PFSK-1 (cell line): ENCODE measurements around the gene SMPD2.

Experiments
- FOXP2 ChIP-seq: optimal IDR thresholded peaks from 2 replicates; pipeline ENCODE3; 2011; ENCODE audit warnings: borderline replicate concordance, control low read depth, inconsistent platforms; ENCODE audit not compliant: insufficient read depth; ENCODE audit errors: extremely low read length, extremely low read depth
- POLR2AphosphoS5 ChIP-seq: IDR thresholded peaks from 2 replicates; pipeline ENCODE4 v1.6.1; 2012; ENCODE audit warnings: low read depth, mild to moderate bottlenecking, control low read depth, low read length, moderate library complexity
- SIN3A ChIP-seq: IDR thresholded peaks from 2 replicates; pipeline ENCODE4 v1.6.1; 2012; ENCODE audit warnings: mild to moderate bottlenecking, low read length, moderate library complexity, borderline replicate concordance; ENCODE audit not compliant: insufficient read depth
- TAF1 ChIP-seq: IDR thresholded peaks from 2 replicates; pipeline ENCODE4 v1.6.1; 2012; ENCODE audit warnings: low read length, control low read depth, borderline replicate concordance; ENCODE audit not compliant: insufficient read depth
- TF ChIP-seq, protein P1 (sequence below), 2 experiments: IDR thresholded peaks; 2 replicates each; pipeline versions ENCODE4 v1.6.1 to v1.8.0; 2011 to 2012; ENCODE audit warnings: low read depth in 2 of 2, low read length in 2 of 2, control low read depth in 1 of 2, inconsistent platforms in 1 of 2, mild to moderate bottlenecking in 1 of 2, moderate library complexity in 1 of 2; ENCODE audit not compliant: insufficient read depth in 1 of 2

Gene SMPD2

DNA sequence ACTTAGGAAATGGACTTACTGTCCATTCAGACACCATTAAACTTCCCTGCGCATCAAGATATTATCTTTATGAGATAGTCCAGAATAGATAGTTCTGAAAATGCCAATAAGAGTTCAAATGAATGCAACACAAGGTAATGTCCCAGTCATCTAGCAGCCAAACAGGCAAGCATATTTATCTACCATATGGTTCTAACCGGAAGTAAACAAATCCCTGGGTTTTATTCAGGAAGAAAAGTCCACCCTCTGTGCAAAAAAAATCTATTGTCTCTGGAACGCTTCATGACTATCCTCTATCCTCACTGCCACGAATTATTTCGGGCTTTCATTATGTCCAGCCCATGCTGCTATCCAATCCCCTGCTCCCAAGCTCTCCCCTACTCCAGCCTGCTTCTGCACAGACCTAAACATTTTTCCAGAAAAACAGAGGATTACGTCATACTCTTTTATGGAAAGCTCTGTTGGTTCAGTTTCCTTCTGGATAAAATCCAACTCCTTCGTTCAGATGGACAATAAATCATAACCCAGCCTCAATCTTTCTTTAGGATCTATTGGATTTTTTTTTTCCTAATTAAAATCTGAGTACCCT is 11.5 kb upstream of the SMPD2 start:
- TF ChIP-seq TAF1: no peak
- TF ChIP-seq, protein P1, sequence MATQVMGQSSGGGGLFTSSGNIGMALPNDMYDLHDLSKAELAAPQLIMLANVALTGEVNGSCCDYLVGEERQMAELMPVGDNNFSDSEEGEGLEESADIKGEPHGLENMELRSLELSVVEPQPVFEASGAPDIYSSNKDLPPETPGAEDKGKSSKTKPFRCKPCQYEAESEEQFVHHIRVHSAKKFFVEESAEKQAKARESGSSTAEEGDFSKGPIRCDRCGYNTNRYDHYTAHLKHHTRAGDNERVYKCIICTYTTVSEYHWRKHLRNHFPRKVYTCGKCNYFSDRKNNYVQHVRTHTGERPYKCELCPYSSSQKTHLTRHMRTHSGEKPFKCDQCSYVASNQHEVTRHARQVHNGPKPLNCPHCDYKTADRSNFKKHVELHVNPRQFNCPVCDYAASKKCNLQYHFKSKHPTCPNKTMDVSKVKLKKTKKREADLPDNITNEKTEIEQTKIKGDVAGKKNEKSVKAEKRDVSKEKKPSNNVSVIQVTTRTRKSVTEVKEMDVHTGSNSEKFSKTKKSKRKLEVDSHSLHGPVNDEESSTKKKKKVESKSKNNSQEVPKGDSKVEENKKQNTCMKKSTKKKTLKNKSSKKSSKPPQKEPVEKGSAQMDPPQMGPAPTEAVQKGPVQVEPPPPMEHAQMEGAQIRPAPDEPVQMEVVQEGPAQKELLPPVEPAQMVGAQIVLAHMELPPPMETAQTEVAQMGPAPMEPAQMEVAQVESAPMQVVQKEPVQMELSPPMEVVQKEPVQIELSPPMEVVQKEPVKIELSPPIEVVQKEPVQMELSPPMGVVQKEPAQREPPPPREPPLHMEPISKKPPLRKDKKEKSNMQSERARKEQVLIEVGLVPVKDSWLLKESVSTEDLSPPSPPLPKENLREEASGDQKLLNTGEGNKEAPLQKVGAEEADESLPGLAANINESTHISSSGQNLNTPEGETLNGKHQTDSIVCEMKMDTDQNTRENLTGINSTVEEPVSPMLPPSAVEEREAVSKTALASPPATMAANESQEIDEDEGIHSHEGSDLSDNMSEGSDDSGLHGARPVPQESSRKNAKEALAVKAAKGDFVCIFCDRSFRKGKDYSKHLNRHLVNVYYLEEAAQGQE (IDR thresholded peaks at IDR 0.05; ENCODE audit: insufficient read depth in 1 of 2, low read depth in 2 of 2, low read length in 2 of 2): no peak
- TF ChIP-seq SIN3A: no peak
- TF ChIP-seq FOXP2: no peak
- TF ChIP-seq POLR2AphosphoS5: no peak

DNA sequence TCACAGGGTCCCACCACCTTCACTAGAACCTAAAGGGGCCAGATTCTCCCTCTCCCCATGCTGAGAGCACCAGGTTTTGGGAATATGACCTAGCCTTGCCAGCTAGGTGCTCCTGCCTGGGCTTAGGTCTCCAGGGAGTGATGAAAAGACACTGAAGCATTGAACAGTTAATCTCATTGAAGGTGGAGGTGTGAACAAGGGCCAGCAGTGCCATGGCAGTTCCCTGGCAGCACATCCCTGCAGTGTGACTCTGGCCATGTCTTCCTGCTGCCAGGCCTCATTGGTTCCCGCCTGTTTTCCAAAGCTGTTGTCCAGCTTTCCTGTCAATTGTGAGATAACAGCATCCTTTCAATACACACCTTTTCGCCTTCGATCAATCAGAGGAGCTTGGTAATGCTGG is 11.0 kb upstream of the SMPD2 start:
- TF ChIP-seq TAF1 (no peak), POLR2AphosphoS5 (no peak), FOXP2 (no peak), SIN3A (no peak)
- TF ChIP-seq, protein P1 (IDR thresholded peaks at IDR 0.05; ENCODE audit: insufficient read depth in 1 of 2, low read depth in 2 of 2, low read length in 2 of 2): no peak

DNA sequence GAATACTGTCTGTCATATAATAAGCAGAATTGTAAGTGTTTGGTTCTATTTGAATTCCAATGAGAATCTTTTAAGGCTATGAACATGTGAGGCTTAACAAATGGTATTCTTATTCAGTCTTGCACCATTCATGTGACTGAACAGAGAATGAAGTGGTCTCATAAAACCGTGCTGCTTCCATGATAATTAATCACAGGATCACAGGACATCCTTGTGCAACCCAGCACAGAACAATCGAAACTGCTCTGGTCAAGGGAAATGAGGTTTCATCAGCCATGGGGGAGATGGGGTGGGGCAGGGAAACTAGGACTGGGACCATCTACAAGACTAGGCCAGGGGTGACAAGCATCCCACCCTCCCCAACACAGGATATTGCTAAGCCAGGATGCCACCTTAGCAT is 6.1 kb upstream of the SMPD2 start:
- no peak for TF ChIP-seq SIN3A
- TF ChIP-seq, protein P1 (IDR thresholded peaks at IDR 0.05; ENCODE audit: insufficient read depth in 1 of 2, low read depth in 2 of 2, low read length in 2 of 2): no peak
- no peak for TF ChIP-seq FOXP2
- no peak for TF ChIP-seq TAF1
- TF ChIP-seq POLR2AphosphoS5: no peak

DNA sequence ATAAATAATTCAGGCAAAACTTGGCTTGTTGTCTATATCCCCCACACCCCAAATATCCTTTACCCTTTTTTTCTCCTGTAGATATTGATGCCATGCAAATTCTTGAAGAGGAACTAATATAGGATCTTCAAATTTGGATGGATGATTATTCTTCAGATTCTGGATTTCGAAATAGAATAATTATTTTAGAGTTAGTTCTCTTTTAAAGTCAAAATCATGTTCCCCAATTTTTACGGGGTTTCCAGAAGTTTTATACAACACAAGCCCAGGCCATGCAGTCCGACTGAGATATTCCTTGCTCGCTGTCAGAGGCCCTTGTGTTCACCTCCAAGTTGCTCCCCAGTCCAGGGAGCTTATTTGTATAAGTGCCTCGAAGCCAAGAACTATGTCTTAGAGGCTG is 4.5 kb upstream of the SMPD2 start:
- TF ChIP-seq, protein P1 (IDR thresholded peaks at IDR 0.05; ENCODE audit: insufficient read depth in 1 of 2, low read depth in 2 of 2, low read length in 2 of 2): no peak
- TF ChIP-seq TAF1: no peak
- TF ChIP-seq SIN3A: no peak
- TF ChIP-seq POLR2AphosphoS5: no peak
- TF ChIP-seq FOXP2: no peak

DNA sequence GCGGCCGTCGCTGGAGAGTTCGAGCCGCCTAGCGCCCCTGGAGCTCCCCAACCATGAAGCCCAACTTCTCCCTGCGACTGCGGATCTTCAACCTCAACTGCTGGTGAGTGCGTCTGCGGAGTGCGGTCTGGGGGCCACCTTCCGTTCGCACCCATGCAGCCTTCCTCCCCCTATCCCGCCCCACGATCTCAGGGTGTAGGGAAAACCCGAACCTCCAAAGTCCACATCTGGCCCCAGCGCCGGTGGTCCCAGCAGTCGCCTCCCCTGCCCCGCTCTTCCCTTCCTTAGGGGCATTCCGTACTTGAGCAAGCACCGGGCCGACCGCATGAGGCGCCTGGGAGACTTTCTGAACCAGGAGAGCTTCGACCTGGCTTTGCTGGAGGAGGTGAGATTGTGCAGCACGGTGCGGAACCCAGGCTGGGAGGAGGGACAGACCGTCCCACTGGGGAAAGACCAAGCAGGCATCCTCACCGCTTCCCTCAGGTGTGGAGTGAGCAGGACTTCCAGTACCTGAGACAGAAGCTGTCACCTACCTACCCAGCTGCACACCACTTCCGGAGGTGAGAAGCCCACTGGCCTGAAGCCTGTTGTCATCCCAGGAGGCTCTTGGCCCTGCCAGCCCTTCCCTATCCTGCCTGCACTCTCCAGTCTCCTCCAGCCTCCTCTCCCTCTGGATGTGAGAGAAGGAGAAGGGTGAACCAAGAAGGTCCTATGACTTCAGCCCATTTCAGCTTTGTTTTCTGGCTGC is 719 bp downstream of the SMPD2 start:
- TF ChIP-seq FOXP2 (peak; percentile 25), SIN3A (no peak)
